BLaER1 (cell line): ENCODE measurements around the gene HUS1B.

ENCODE experiments used
- H3K27ac ChIP-seq: shearing (Covaris generic); formaldehyde crosslinking; 2 replicates; pipeline ENCODE4 v1.8.1; 2022
- H3K27me3 ChIP-seq: shearing (Covaris generic); formaldehyde crosslinking; 2 replicates; pipeline ENCODE4 v1.8.1; 2022
- H3K36me3 ChIP-seq: shearing (Covaris generic); formaldehyde crosslinking; 2 replicates; pipeline ENCODE4 v1.8.1; 2022
- H3K4me1 ChIP-seq: shearing (Covaris generic); formaldehyde crosslinking; 2 replicates; pipeline ENCODE4 v1.8.1; 2022
- H3K4me2 ChIP-seq: shearing (Covaris generic); formaldehyde crosslinking; 2 replicates; pipeline ENCODE4 v1.8.1; 2022
- H3K4me3 ChIP-seq: shearing (Covaris generic); formaldehyde crosslinking; 2 replicates; pipeline ENCODE4 v1.8.1; 2022
- H3K9ac ChIP-seq: shearing (Covaris generic); formaldehyde crosslinking; 2 replicates; pipeline ENCODE4 v1.8.1; 2022
- H3K9me3 ChIP-seq: shearing (Covaris generic); formaldehyde crosslinking; 2 replicates; pipeline ENCODE4 v1.8.1; 2022
- H4K20me1 ChIP-seq: shearing (Covaris generic); formaldehyde crosslinking; 2 replicates; pipeline ENCODE4 v1.8.1; 2022
- Cebpa-rat ChIP-seq: shearing (Covaris generic); IDR thresholded peaks from 2 replicates; pipeline ENCODE4 v1.8.1; 2022

The HUS1B gene

GRCh38 chr6:693723-694009, 36.8 kb upstream of the HUS1B start:
- peak overlapping the region; percentile 84 for H3K4me3 ChIP-seq
- no peak overlapping the region for H3K27ac ChIP-seq
- H3K36me3 ChIP-seq: peaks cover 11% of the 10 kb centered on the region
- H3K9me3 ChIP-seq: no peaks in the 10 kb centered on the region
- H3K4me2 ChIP-seq: peak overlapping the region; percentile 99
- no peak overlapping the region for H3K9ac ChIP-seq
- peaks cover 37% of the 10 kb centered on the region for H4K20me1 ChIP-seq
- TF ChIP-seq Cebpa-rat: no peak
- peaks cover 18% of the 10 kb centered on the region for H3K4me1 ChIP-seq
- H3K27me3 ChIP-seq: no peaks in the 10 kb centered on the region

- H4K20me1 ChIP-seq: peaks cover 43% of the 10 kb centered on the region
- peak within 1 kb of the TSS; percentile 84 for H3K4me3 ChIP-seq
- H3K36me3 ChIP-seq: peaks cover 17% of the 10 kb centered on the region
- peak within 1 kb of the TSS; percentile 99 for H3K4me2 ChIP-seq
- no peak for TF ChIP-seq Cebpa-rat
- peak within 1 kb of the TSS; percentile 59 for H3K27ac ChIP-seq
- H3K9ac ChIP-seq: peak within 1 kb of the TSS; percentile 74
- H3K9me3 ChIP-seq: no peaks in the 10 kb centered on the region
- H3K27me3 ChIP-seq: no peaks in the 10 kb centered on the region
- H3K4me1 ChIP-seq: peaks cover 18% of the 10 kb centered on the region
These were observed 36.2 kb upstream of the HUS1B start, which contains the start of gene EXOC2 for GRCh38 chr6:692858-693722. EXOC2 (minus strand) TSS chr6:693139; CDS start chr6:637818, 55,321 bp downstream.

GRCh38 chr6:692356-692851, 35.5 kb upstream of the HUS1B start:
- no peak for TF ChIP-seq Cebpa-rat
- peaks cover 18% of the 10 kb centered on the region for H3K4me1 ChIP-seq
- peak overlapping the region; percentile 84 for H3K4me3 ChIP-seq
- H3K9ac ChIP-seq: peak overlapping the region; percentile 74
- H3K27ac ChIP-seq: peak overlapping the region; percentile 59
- H3K4me2 ChIP-seq: peak overlapping the region; percentile 99
- peaks cover 49% of the 10 kb centered on the region for H4K20me1 ChIP-seq
- no peaks in the 10 kb centered on the region for H3K9me3 ChIP-seq
- H3K36me3 ChIP-seq: peaks cover 20% of the 10 kb centered on the region
- no peaks in the 10 kb centered on the region for H3K27me3 ChIP-seq

GRCh38 chr6:689223-689622, 32.3 kb upstream of the HUS1B start:
- H3K9ac ChIP-seq: no peak overlapping the region
- TF ChIP-seq Cebpa-rat: no peak
- peaks cover 80% of the 10 kb centered on the region for H4K20me1 ChIP-seq
- peaks cover 20% of the 10 kb centered on the region for H3K36me3 ChIP-seq
- H3K9me3 ChIP-seq: no peaks in the 10 kb centered on the region
- H3K27ac ChIP-seq: no peak overlapping the region
- H3K27me3 ChIP-seq: no peaks in the 10 kb centered on the region
- no peak overlapping the region for H3K4me3 ChIP-seq
- no peak overlapping the region for H3K4me2 ChIP-seq
- peaks cover 21% of the 10 kb centered on the region for H3K4me1 ChIP-seq

- H3K9me3 ChIP-seq: no peaks in the 10 kb centered on the region
- peaks cover 16% of the 10 kb centered on the region for H3K4me1 ChIP-seq
- peaks cover 20% of the 10 kb centered on the region for H3K36me3 ChIP-seq
- no peaks in the 10 kb centered on the region for H3K27me3 ChIP-seq
- H3K27ac ChIP-seq: no peak overlapping the region
- H3K4me2 ChIP-seq: no peak overlapping the region
- no peak overlapping the region; the same call in 1 of the 2 replicates for H3K9ac ChIP-seq
- TF ChIP-seq Cebpa-rat: no peak
- peaks cover 98% of the 10 kb centered on the region for H4K20me1 ChIP-seq
- H3K4me3 ChIP-seq: no peak overlapping the region
These were observed 29.6 kb upstream of the HUS1B start for GRCh38 chr6:686497-686896.

GRCh38 chr6:684831-685636, 28.1 kb upstream of the HUS1B start:
- H3K36me3 ChIP-seq: peaks cover 20% of the 10 kb centered on the region
- no peak overlapping the region for H3K27ac ChIP-seq
- no peak overlapping the region for H3K4me2 ChIP-seq
- H4K20me1 ChIP-seq: peaks cover 98% of the 10 kb centered on the region
- H3K4me3 ChIP-seq: no peak overlapping the region
- no peak overlapping the region for H3K9ac ChIP-seq
- H3K27me3 ChIP-seq: no peaks in the 10 kb centered on the region
- peaks cover 10% of the 10 kb centered on the region for H3K4me1 ChIP-seq
- TF ChIP-seq Cebpa-rat: no peak
- no peaks in the 10 kb centered on the region for H3K9me3 ChIP-seq

GRCh38 chr6:683742-684440, 27.0 kb upstream of the HUS1B start:
- Histone ChIP-seq H3K4me2 (peak overlapping the region; percentile 42), H3K27me3 (no peaks in the 10 kb centered on the region), H3K4me3 (no peak overlapping the region), H3K9me3 (no peaks in the 10 kb centered on the region), H3K4me1 (peaks cover 10% of the 10 kb centered on the region), H3K36me3 (peaks cover 15% of the 10 kb centered on the region), H3K9ac (no peak overlapping the region), H3K27ac (no peak overlapping the region), H4K20me1 (peaks cover 96% of the 10 kb centered on the region)
- TF ChIP-seq Cebpa-rat: no peak

- Histone ChIP-seq H3K4me1 (peaks cover 10% of the 10 kb centered on the region), H3K27ac (no peak overlapping the region), H3K9ac (no peak overlapping the region)
These were observed 23.9 kb upstream of the HUS1B start for GRCh38 chr6:680666-681340.

GRCh38 chr6:680251-680650, 23.4 kb upstream of the HUS1B start:
- no peak overlapping the region for H3K4me2 ChIP-seq
- peaks cover 10% of the 10 kb centered on the region for H3K4me1 ChIP-seq
- no peak overlapping the region for H3K4me3 ChIP-seq

More at GRCh38 chr6:680666-681340, 23.9 kb upstream of the HUS1B start:
- 0 out of 2 replicates have a peak, but pooled peaks cover 5% of the 10 kb centered on the region for H3K9me3 ChIP-seq
- no peak overlapping the region for H3K4me3 ChIP-seq
- no peak overlapping the region for H3K4me2 ChIP-seq
- H4K20me1 ChIP-seq: peaks cover 74% of the 10 kb centered on the region
- TF ChIP-seq Cebpa-rat: no peak
- no peaks in the 10 kb centered on the region for H3K27me3 ChIP-seq
- H3K36me3 ChIP-seq: 0 out of 2 replicates have a peak, but pooled peaks cover 6% of the 10 kb centered on the region

More at GRCh38 chr6:680251-680650, 23.4 kb upstream of the HUS1B start:
- 0 out of 2 replicates have a peak, but pooled peaks cover 6% of the 10 kb centered on the region for H3K36me3 ChIP-seq
- H3K27me3 ChIP-seq: no peaks in the 10 kb centered on the region
- no peak overlapping the region for H3K27ac ChIP-seq
- no peak overlapping the region for H3K9ac ChIP-seq
- no peak for TF ChIP-seq Cebpa-rat
- peaks cover 70% of the 10 kb centered on the region for H4K20me1 ChIP-seq
- 0 out of 2 replicates have a peak, but pooled peaks cover 5% of the 10 kb centered on the region for H3K9me3 ChIP-seq
